ENCODE data around the gene DOHH.

Gene DOHH

GRCh38 chr19:3515891-3516422 lies 15.5 kb upstream of the DOHH start:
- H3K36me3 ChIP-seq (ENCODE audit: insufficient read depth, low read length): peaks cover 17% of the 10 kb centered on the region; the same call in 1 of the 2 replicates

GRCh38 chr19:3514930-3515329 lies 14.5 kb upstream of the DOHH start:
- H3K4me1 ChIP-seq (ENCODE audit: insufficient read depth, low read length, severe bottlenecking): peaks cover 17% of the 10 kb centered on the region
- no peaks in the 10 kb centered on the region for H3F3A ChIP-seq (ENCODE audit: insufficient read depth, low read length)
- TF ChIP-seq EZH2 (IDR thresholded peaks at IDR 0.05; ENCODE audit: borderline replicate concordance, low read length) (no peak), CTCF (IDR thresholded peaks at IDR 0.05; ENCODE audit: low read length) (no peak)
- H3K9me3 ChIP-seq (ENCODE audit: low read length): no peaks in the 10 kb centered on the region
- H3K27me3 ChIP-seq (ENCODE audit: insufficient read depth, low read length): no peaks in the 10 kb centered on the region
- H3K36me3 ChIP-seq (ENCODE audit: insufficient read depth, low read length): peaks cover 14% of the 10 kb centered on the region; the same call in 1 of the 2 replicates
- no peak overlapping the region for H3K4me2 ChIP-seq (ENCODE audit: low read length)
- no peak overlapping the region for H3K27ac ChIP-seq (ENCODE audit: low read depth, low read length, poor library complexity, severe bottlenecking)
- H3K9me2 ChIP-seq (ENCODE audit: low read depth, low read length): no peaks in the 10 kb centered on the region
- H4K20me1 ChIP-seq (ENCODE audit: insufficient read depth, low read length): no peaks in the 10 kb centered on the region
- no peak overlapping the region for H2AFZ ChIP-seq (ENCODE audit: low read length)
- H3K4me3 ChIP-seq (ENCODE audit: low read depth, low read length, poor library complexity, severe bottlenecking): no peak overlapping the region
- H3K79me2 ChIP-seq (ENCODE audit: insufficient read depth, low read length): no peaks in the 10 kb centered on the region; the same call in 1 of the 2 replicates
- no peak overlapping the region for H3K9ac ChIP-seq (ENCODE audit: low read length)

More at GRCh38 chr19:3515891-3516422, 15.5 kb upstream of the DOHH start:
- no peaks in the 10 kb centered on the region for H4K20me1 ChIP-seq (ENCODE audit: insufficient read depth, low read length)
- H3K4me1 ChIP-seq (ENCODE audit: insufficient read depth, low read length, severe bottlenecking): peaks cover 17% of the 10 kb centered on the region
- no peaks in the 10 kb centered on the region for H3K9me3 ChIP-seq (ENCODE audit: low read length)
- TF ChIP-seq CTCF (IDR thresholded peaks at IDR 0.05; ENCODE audit: low read length) (no peak), EZH2 (IDR thresholded peaks at IDR 0.05; ENCODE audit: borderline replicate concordance, low read length) (no peak)
- no peak overlapping the region; the same call in 1 of the 2 replicates for H3K9ac ChIP-seq (ENCODE audit: low read length)
- peak overlapping the region; percentile 33; the same call in 1 of the 2 replicates for H3K4me2 ChIP-seq (ENCODE audit: low read length)
- no peaks in the 10 kb centered on the region for H3K79me2 ChIP-seq (ENCODE audit: insufficient read depth, low read length)
- no peaks in the 10 kb centered on the region for H3K27me3 ChIP-seq (ENCODE audit: insufficient read depth, low read length)
- H3K27ac ChIP-seq (ENCODE audit: low read depth, low read length, poor library complexity, severe bottlenecking): peak overlapping the region; percentile 92
- H3K9me2 ChIP-seq (ENCODE audit: low read depth, low read length): no peaks in the 10 kb centered on the region
- H3K4me3 ChIP-seq (ENCODE audit: low read depth, low read length, poor library complexity, severe bottlenecking): no peak overlapping the region
- no peaks in the 10 kb centered on the region for H3F3A ChIP-seq (ENCODE audit: insufficient read depth, low read length)
- H2AFZ ChIP-seq (ENCODE audit: low read length): no peak overlapping the region

GRCh38 chr19:3513229-3514140 lies 13.0 kb upstream of the DOHH start:
- Histone ChIP-seq H3K27ac (ENCODE audit: low read depth, low read length, poor library complexity, severe bottlenecking) (no peak overlapping the region), H3K4me3 (ENCODE audit: low read depth, low read length, poor library complexity, severe bottlenecking) (no peak overlapping the region), H3K4me2 (ENCODE audit: low read length) (no peak overlapping the region), H3K9me2 (ENCODE audit: low read depth, low read length) (no peaks in the 10 kb centered on the region), H3K4me1 (ENCODE audit: insufficient read depth, low read length, severe bottlenecking) (peaks cover 17% of the 10 kb centered on the region), H4K20me1 (ENCODE audit: insufficient read depth, low read length) (no peaks in the 10 kb centered on the region), H3K9me3 (ENCODE audit: low read length) (no peaks in the 10 kb centered on the region), H3K27me3 (ENCODE audit: insufficient read depth, low read length) (no peaks in the 10 kb centered on the region), H3K79me2 (ENCODE audit: insufficient read depth, low read length) (no peaks in the 10 kb centered on the region; the same call in 1 of the 2 replicates), H3F3A (ENCODE audit: insufficient read depth, low read length) (no peaks in the 10 kb centered on the region), H3K36me3 (ENCODE audit: insufficient read depth, low read length) (peaks cover 17% of the 10 kb centered on the region; the same call in 1 of the 2 replicates), H3K9ac (ENCODE audit: low read length) (no peak overlapping the region), H2AFZ (ENCODE audit: low read length) (no peak overlapping the region)
- TF ChIP-seq EZH2 (IDR thresholded peaks at IDR 0.05; ENCODE audit: borderline replicate concordance, low read length): no peak
- TF ChIP-seq CTCF (IDR thresholded peaks at IDR 0.05; ENCODE audit: low read length): no peak
